ENCODE measurements around the gene SGSH.

SGSH gene

DNA sequence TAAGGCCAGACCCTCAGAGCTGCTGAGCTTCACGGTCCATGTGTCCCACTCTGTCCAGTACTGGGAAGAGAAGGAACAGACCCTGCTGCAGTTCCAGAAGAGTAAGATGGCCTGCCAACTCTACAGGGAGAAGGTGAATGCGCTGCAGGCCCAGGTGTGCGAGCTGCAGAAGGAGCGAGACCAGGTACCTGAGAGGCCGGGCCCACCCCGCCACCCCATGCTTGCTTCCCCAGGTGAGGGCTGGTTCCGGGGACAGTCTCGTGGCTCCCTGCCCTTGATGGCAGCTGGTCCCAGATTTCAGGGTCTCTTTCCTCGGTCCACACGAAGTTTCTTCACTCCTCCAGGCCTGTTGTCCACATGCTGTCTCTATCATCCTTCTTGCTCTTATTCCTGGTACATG, 29.4 kb downstream of the SGSH start:
- Histone ChIP-seq H3K9me2 (ENCODE audit: low read depth, low read length) (no peaks in the 10 kb centered on the region), H3F3A (ENCODE audit: insufficient read depth, low read length) (no peaks in the 10 kb centered on the region), H3K79me2 (ENCODE audit: insufficient read depth, low read length) (no peaks in the 10 kb centered on the region), H3K4me2 (ENCODE audit: low read length) (no peak overlapping the region), H3K27me3 (ENCODE audit: insufficient read depth, low read length) (peaks cover 18% of the 10 kb centered on the region; the same call in 1 of the 2 replicates), H3K36me3 (ENCODE audit: insufficient read depth, low read length) (no peaks in the 10 kb centered on the region), H3K9ac (ENCODE audit: low read length) (no peak overlapping the region), H3K4me1 (ENCODE audit: insufficient read depth, low read length, severe bottlenecking) (no peaks in the 10 kb centered on the region), H3K4me3 (ENCODE audit: low read depth, low read length, poor library complexity, severe bottlenecking) (no peak overlapping the region), H4K20me1 (ENCODE audit: insufficient read depth, low read length) (no peaks in the 10 kb centered on the region), H3K9me3 (ENCODE audit: low read length) (no peaks in the 10 kb centered on the region), H2AFZ (ENCODE audit: low read length) (no peak overlapping the region), H3K27ac (ENCODE audit: low read depth, low read length, poor library complexity, severe bottlenecking) (no peak overlapping the region)
- TF ChIP-seq EZH2 (IDR thresholded peaks at IDR 0.05; ENCODE audit: borderline replicate concordance, low read length) = no peak
- TF ChIP-seq, protein P1, sequence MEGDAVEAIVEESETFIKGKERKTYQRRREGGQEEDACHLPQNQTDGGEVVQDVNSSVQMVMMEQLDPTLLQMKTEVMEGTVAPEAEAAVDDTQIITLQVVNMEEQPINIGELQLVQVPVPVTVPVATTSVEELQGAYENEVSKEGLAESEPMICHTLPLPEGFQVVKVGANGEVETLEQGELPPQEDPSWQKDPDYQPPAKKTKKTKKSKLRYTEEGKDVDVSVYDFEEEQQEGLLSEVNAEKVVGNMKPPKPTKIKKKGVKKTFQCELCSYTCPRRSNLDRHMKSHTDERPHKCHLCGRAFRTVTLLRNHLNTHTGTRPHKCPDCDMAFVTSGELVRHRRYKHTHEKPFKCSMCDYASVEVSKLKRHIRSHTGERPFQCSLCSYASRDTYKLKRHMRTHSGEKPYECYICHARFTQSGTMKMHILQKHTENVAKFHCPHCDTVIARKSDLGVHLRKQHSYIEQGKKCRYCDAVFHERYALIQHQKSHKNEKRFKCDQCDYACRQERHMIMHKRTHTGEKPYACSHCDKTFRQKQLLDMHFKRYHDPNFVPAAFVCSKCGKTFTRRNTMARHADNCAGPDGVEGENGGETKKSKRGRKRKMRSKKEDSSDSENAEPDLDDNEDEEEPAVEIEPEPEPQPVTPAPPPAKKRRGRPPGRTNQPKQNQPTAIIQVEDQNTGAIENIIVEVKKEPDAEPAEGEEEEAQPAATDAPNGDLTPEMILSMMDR (IDR thresholded peaks at IDR 0.05; ENCODE audit: low read length) = no peak

DNA sequence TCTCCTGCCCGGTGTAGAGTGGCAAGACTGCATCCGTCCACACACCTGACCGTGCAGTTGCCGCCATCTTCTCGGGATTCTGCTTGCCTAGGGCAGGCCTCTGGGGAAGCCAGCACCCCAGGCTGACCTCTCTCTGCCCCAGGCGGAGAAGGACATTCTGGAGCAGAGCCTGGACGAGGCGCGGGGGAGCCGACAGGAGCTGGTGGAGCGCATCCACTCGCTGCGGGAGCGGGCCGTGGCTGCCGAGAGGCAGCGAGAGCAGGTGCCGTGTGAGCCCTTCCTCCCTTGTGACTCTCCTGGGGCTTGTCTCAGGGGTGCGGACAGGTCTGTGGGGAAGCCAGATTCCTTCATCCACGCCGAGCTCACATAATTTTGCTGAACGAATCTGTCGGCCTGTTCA, 30.5 kb downstream of the SGSH start:
- no peaks in the 10 kb centered on the region for H3K9me2 ChIP-seq (ENCODE audit: low read depth, low read length)
- H2AFZ ChIP-seq (ENCODE audit: low read length) = no peak overlapping the region
- H3F3A ChIP-seq (ENCODE audit: insufficient read depth, low read length) = no peaks in the 10 kb centered on the region
- TF ChIP-seq, protein P1 (IDR thresholded peaks at IDR 0.05; ENCODE audit: low read length) = no peak
- TF ChIP-seq EZH2 (IDR thresholded peaks at IDR 0.05; ENCODE audit: borderline replicate concordance, low read length) = no peak
- no peaks in the 10 kb centered on the region for H3K4me1 ChIP-seq (ENCODE audit: insufficient read depth, low read length, severe bottlenecking)
- H3K79me2 ChIP-seq (ENCODE audit: insufficient read depth, low read length) = no peaks in the 10 kb centered on the region
- H3K9ac ChIP-seq (ENCODE audit: low read length) = no peak overlapping the region
- no peaks in the 10 kb centered on the region for H3K36me3 ChIP-seq (ENCODE audit: insufficient read depth, low read length)
- H3K4me2 ChIP-seq (ENCODE audit: low read length) = no peak overlapping the region
- no peaks in the 10 kb centered on the region for H3K9me3 ChIP-seq (ENCODE audit: low read length)
- H3K27me3 ChIP-seq (ENCODE audit: insufficient read depth, low read length) = peaks cover 7% of the 10 kb centered on the region; the same call in 1 of the 2 replicates
- H3K4me3 ChIP-seq (ENCODE audit: low read depth, low read length, poor library complexity, severe bottlenecking) = no peak overlapping the region
- no peak overlapping the region for H3K27ac ChIP-seq (ENCODE audit: low read depth, low read length, poor library complexity, severe bottlenecking)
- no peaks in the 10 kb centered on the region for H4K20me1 ChIP-seq (ENCODE audit: insufficient read depth, low read length)

DNA sequence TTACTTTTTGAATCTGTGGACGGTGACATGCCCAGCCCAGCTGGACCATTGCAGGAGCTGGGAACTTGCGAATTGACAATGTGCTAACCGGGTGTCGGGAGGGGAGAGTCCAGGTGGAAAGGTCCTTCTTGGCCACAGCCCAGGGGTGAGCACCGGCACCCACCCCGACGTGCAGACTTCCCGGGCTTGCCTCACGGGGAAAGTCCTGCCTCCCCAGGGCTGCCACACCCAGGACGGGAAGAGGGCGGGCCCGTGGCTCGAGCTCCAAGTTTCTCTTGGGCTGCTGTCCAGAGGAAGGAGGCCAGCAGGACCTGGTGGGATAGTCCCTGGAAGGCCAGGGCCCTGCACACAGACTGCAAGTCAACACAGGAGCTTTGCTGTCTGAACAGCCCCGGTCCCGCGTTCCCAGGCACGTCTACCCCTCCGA, 32.6 kb downstream of the SGSH start:
- H3K27me3 ChIP-seq (ENCODE audit: insufficient read depth, low read length) = peaks cover 7% of the 10 kb centered on the region
- H3K4me2 ChIP-seq (ENCODE audit: low read length) = no peak overlapping the region
- H3K4me3 ChIP-seq (ENCODE audit: low read depth, low read length, poor library complexity, severe bottlenecking) = no peak overlapping the region
- no peak overlapping the region for H3K27ac ChIP-seq (ENCODE audit: low read depth, low read length, poor library complexity, severe bottlenecking)
- H3K9me2 ChIP-seq (ENCODE audit: low read depth, low read length) = no peaks in the 10 kb centered on the region
- H4K20me1 ChIP-seq (ENCODE audit: insufficient read depth, low read length) = no peaks in the 10 kb centered on the region
- H3K9ac ChIP-seq (ENCODE audit: low read length) = no peak overlapping the region
- no peaks in the 10 kb centered on the region for H3K36me3 ChIP-seq (ENCODE audit: insufficient read depth, low read length)
- no peak for TF ChIP-seq EZH2 (IDR thresholded peaks at IDR 0.05; ENCODE audit: borderline replicate concordance, low read length)
- TF ChIP-seq, protein P1 (IDR thresholded peaks at IDR 0.05; ENCODE audit: low read length) = no peak
- no peaks in the 10 kb centered on the region for H3K9me3 ChIP-seq (ENCODE audit: low read length)
- no peaks in the 10 kb centered on the region for H3K79me2 ChIP-seq (ENCODE audit: insufficient read depth, low read length)
- H3F3A ChIP-seq (ENCODE audit: insufficient read depth, low read length) = no peaks in the 10 kb centered on the region
- H3K4me1 ChIP-seq (ENCODE audit: insufficient read depth, low read length, severe bottlenecking) = no peaks in the 10 kb centered on the region
- no peak overlapping the region for H2AFZ ChIP-seq (ENCODE audit: low read length)
